Left ventricle myocardium inferior (tissue), 1 donor: ENCODE data around the gene FANCC. TPM values are rescaled to one million over a fixed set of nuclear protein-coding genes. Genes with fewer than 3 reads are reported as not detected.

Experiments
- DNase-seq: peaks from one replicate; pipeline ENCODE4 v3.0.0-alpha.2; 2020
- H3K27ac ChIP-seq: fragments of 200-600 bp; replicated peaks from 2 replicates; pipeline ENCODE4 v1.8.0; 2021
- H3K27me3 ChIP-seq: fragments of 200-600 bp; 2 replicates; pipeline ENCODE4 v1.8.0; 2021; ENCODE audit warnings: low read depth
- H3K36me3 ChIP-seq: fragments of 200-600 bp; 2 replicates; pipeline ENCODE4 v1.8.0; 2021
- H3K4me1 ChIP-seq: fragments of 200-600 bp; 2 replicates; pipeline ENCODE4 v1.8.0; 2021
- H3K4me3 ChIP-seq: fragments of 200-600 bp; 2 replicates; pipeline ENCODE4 v1.8.0; 2021; ENCODE audit warnings: mild to moderate bottlenecking, moderate library complexity
- H3K9me3 ChIP-seq: fragments of 200-600 bp; replicated peaks from 2 replicates; pipeline ENCODE4 v1.8.0; 2021
- intact Hi-C: fragments of 100-400 bp; cut with micrococcal nuclease; formaldehyde crosslinking; loops from one replicate; pipeline ENCODE4 v1.11.0; 2022
- total RNA-seq: library from RNA; stranded (reverse); fragmentation: NEBNext Ultra II Directional; extraction: Animal tissue kit (Norgen Biotek cat#: 25700); gene quantifications from one replicate; pipeline ENCODE4 v1.2.1, GENCODE V29; 2021
- TF ChIP-seq, protein P1 (sequence below): fragments of 200-600 bp; IDR thresholded peaks from 2 replicates; pipeline ENCODE4 v1.8.0; 2021; ENCODE audit warnings: antibody characterized with exemption, mild to moderate bottlenecking, borderline replicate concordance
- donor health status: DM: no; HTN: yes; CAD: no; lungs with severe emphysema.

The FANCC gene
- total RNA-seq, 1 donor from 2014 or later, result 4.1 TPM

DNA sequence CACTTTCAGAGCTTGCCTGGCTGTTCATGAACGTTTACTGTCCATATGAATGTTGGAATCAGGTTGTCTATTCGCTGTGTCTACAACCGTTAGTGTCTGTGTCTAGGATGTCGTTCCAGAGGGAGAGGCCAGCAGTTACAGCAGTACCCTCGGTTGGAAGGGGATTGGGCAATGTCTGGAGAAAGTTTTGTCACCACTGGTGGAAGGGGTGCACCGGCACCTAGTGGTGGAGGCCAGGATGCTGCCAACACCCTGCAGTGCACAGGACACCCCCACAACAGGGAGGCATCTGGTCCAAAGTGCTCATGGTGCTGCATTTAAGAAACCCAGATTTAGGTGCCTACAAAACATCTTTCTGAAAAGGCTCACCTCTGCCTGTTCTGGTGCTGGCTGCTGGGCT, 220.7 kb downstream of the FANCC start:
- Histone ChIP-seq H3K4me1 (peaks cover 98% of the 10 kb centered on the region), H3K27ac (peak overlapping the region; percentile 90), H3K27me3 (no peaks in the 10 kb centered on the region), H3K9me3 (no peaks in the 10 kb centered on the region), H3K36me3 (no peaks in the 10 kb centered on the region), H3K4me3 (no peak overlapping the region)
- intact Hi-C loops, result no loop called here
- TF ChIP-seq, protein P1, sequence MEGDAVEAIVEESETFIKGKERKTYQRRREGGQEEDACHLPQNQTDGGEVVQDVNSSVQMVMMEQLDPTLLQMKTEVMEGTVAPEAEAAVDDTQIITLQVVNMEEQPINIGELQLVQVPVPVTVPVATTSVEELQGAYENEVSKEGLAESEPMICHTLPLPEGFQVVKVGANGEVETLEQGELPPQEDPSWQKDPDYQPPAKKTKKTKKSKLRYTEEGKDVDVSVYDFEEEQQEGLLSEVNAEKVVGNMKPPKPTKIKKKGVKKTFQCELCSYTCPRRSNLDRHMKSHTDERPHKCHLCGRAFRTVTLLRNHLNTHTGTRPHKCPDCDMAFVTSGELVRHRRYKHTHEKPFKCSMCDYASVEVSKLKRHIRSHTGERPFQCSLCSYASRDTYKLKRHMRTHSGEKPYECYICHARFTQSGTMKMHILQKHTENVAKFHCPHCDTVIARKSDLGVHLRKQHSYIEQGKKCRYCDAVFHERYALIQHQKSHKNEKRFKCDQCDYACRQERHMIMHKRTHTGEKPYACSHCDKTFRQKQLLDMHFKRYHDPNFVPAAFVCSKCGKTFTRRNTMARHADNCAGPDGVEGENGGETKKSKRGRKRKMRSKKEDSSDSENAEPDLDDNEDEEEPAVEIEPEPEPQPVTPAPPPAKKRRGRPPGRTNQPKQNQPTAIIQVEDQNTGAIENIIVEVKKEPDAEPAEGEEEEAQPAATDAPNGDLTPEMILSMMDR, result no peak
- no peak for DNase-seq

DNA sequence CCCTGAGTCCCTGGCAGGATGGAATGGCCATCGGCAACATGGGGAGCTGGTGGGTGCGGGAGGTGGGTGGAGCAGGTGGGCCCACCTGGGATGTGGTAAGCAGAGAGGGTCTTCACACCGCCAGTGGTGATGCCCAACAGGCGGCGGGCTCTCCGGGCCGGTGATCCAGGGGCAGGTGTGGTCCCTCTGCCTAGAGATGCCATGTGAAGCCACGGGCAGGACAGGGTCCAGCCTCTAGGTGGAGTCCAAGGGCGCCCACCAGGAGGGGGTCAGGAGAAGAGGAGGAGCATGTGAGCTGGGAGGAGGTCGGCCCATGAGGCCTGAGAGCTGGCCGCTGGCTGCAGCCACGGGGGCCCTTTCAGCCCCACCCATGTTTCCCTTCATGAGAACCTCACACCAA, 221.1 kb downstream of the FANCC start:
- H3K27me3 ChIP-seq, result no peaks in the 10 kb centered on the region
- TF ChIP-seq, protein P1, result no peak
- no peak overlapping the region for H3K4me3 ChIP-seq
- H3K9me3 ChIP-seq, result no peaks in the 10 kb centered on the region
- peaks cover 98% of the 10 kb centered on the region for H3K4me1 ChIP-seq
- H3K27ac ChIP-seq, result peak overlapping the region; percentile 90
- DNase-seq, result no peak
- no peaks in the 10 kb centered on the region for H3K36me3 ChIP-seq
- intact Hi-C loops, result no loop called here

- TF ChIP-seq, protein P1, result no peak
- no peaks in the 10 kb centered on the region for H3K36me3 ChIP-seq
- no peak overlapping the region for H3K4me3 ChIP-seq
- no peaks in the 10 kb centered on the region for H3K9me3 ChIP-seq
- no peak for DNase-seq
- no peaks in the 10 kb centered on the region for H3K27me3 ChIP-seq
- peaks cover 98% of the 10 kb centered on the region for H3K4me1 ChIP-seq
- peak overlapping the region; percentile 90 for H3K27ac ChIP-seq
- intact Hi-C loops, result no loop called here
These were observed 221.7 kb downstream of the FANCC start for GRCh38 chr9:95095641-95096355.

GRCh38 chr9:95094002-95094401, 223.5 kb downstream of the FANCC start:
- Histone ChIP-seq H3K27ac (peak overlapping the region; percentile 90), H3K27me3 (no peaks in the 10 kb centered on the region), H3K4me1 (peaks cover 98% of the 10 kb centered on the region), H3K4me3 (no peak overlapping the region), H3K9me3 (no peaks in the 10 kb centered on the region), H3K36me3 (peaks cover 6% of the 10 kb centered on the region)
- TF ChIP-seq, protein P1, result no peak
- DNase-seq, result no peak
- intact Hi-C loops, result no loop called here

GRCh38 chr9:95093586-95093985, 223.9 kb downstream of the FANCC start:
- Histone ChIP-seq H3K36me3 (peaks cover 8% of the 10 kb centered on the region), H3K27ac (peak overlapping the region; percentile 90), H3K4me1 (peaks cover 98% of the 10 kb centered on the region), H3K27me3 (no peaks in the 10 kb centered on the region), H3K4me3 (no peak overlapping the region), H3K9me3 (no peaks in the 10 kb centered on the region)
- intact Hi-C loops, result no loop called here
- TF ChIP-seq, protein P1, result no peak
- no peak for DNase-seq
